Colonic mucosa (tissue), 4 donors: ENCODE measurements around the gene AP4M1. TPM values are rescaled to one million over a fixed set of nuclear protein-coding genes. Genes with fewer than 3 reads are reported as not detected.
A peak's percentile ranks its signal among the peaks of the same experiment; 100 is the strongest.
"Not testable (repeated sequence)": the region's sequence is repeated elsewhere in the genome, so short reads cannot be mapped to it uniquely, and the experiment has no call there.

Source experiments
- DNase-seq: peaks from one replicate; pipeline ENCODE4 v3.0.0-alpha.2; 2020
- H3K27ac ChIP-seq: fragments of 200-600 bp; one replicate; pipeline ENCODE4 v1.8.0; 2021
- H3K27me3 ChIP-seq: fragments of 200-600 bp; one replicate; pipeline ENCODE4 v1.8.0; 2021
- H3K36me3 ChIP-seq: fragments of 200-600 bp; one replicate; pipeline ENCODE4 v1.8.0; 2021
- H3K4me1 ChIP-seq: fragments of 200-600 bp; one replicate; pipeline ENCODE4 v1.8.0; 2021; ENCODE audit warnings: mild to moderate bottlenecking
- H3K4me3 ChIP-seq: fragments of 200-600 bp; one replicate; pipeline ENCODE4 v1.8.0; 2021
- H3K9ac ChIP-seq, 2 donors: one replicate each; pipeline ENCODE4 v1.7.0; 2013; ENCODE audit warnings: control low read depth in 2 of 2, low read depth in 2 of 2, low read length in 2 of 2
- H3K9me3 ChIP-seq: fragments of 200-600 bp; one replicate; pipeline ENCODE4 v1.8.0; 2021
- CTCF ChIP-seq: fragments of 200-600 bp; IDR thresholded peaks from one replicate; pipeline ENCODE4 v1.8.0; 2022; ENCODE audit warnings: antibody characterized with exemption, mild to moderate bottlenecking
- intact Hi-C: fragments of 100-400 bp; cut with DNase I; formaldehyde crosslinking; loops from one replicate; pipeline ENCODE4 v1.14.1; 2022
- total RNA-seq, 2 donors: library from RNA; stranded (reverse); fragmentation: NEBNext Ultra II Directional in 1 of 2; extraction: Animal tissue kit (Norgen Biotek cat#: 25700) in 1 of 2; gene quantifications; one replicate each; pipeline ENCODE4 v1.2.1, GENCODE V29; 2021
- donor health status: healthy.
- donor health status: DM: no; HTN: no; CAD: no.
- donor health status: DM: no; HTN: no; CAD: no.

The AP4M1 gene
- total RNA-seq, 2 donors from 2014 or later = 17.8 to 23.6 TPM

- Histone ChIP-seq H3K27me3 (no peaks in the 10 kb centered on the region), H3K4me3 (no peak overlapping the region), H3K4me1 (peaks cover 17% of the 10 kb centered on the region), H3K9ac (peak overlapping the region in 1 of 2 donors; percentile 81), H3K36me3 (no peaks in the 10 kb centered on the region), H3K9me3 (no peaks in the 10 kb centered on the region), H3K27ac (no peak overlapping the region)
- no peak for TF ChIP-seq CTCF
- DNase-seq = no peak
- intact Hi-C loops = no loop called here
Measured at GRCh38 chr7:100128637-100128963, 27.2 kb downstream of the AP4M1 start.

- not testable (repeated sequence) for DNase-seq, H3K27ac ChIP-seq
Measured at GRCh38 chr7:100130220-100130607, 28.8 kb downstream of the AP4M1 start.

GRCh38 chr7:100130608-100131453 is 29.4 kb downstream of the AP4M1 start:
- Histone ChIP-seq H3K9ac (peak overlapping the region in 1 of 2 donors; percentile 73), H3K27me3 (no peaks in the 10 kb centered on the region), H3K4me3 (peak overlapping the region; percentile 20), H3K36me3 (no peaks in the 10 kb centered on the region), H3K27ac (no peak overlapping the region), H3K9me3 (no peaks in the 10 kb centered on the region), H3K4me1 (peaks cover 8% of the 10 kb centered on the region)
- DNase-seq = peak; percentile 91
- TF ChIP-seq CTCF = peak; percentile 88
- intact Hi-C loops = loop anchor here (5.0 to 10.0 kb wide), 2 partner anchors 139 to 214 kb away; no protein-coding TSS in a partner anchor

More at GRCh38 chr7:100130220-100130607, 28.8 kb downstream of the AP4M1 start:
- H3K9ac ChIP-seq, H3K36me3 ChIP-seq, H3K9me3 ChIP-seq, H3K4me3 ChIP-seq, H3K27me3 ChIP-seq: not testable (repeated sequence)
- peaks cover 12% of the 10 kb centered on the region for H3K4me1 ChIP-seq
- intact Hi-C loops = loop anchor here (5.0 to 10.0 kb wide), 2 partner anchors 138 to 215 kb away; no protein-coding TSS in a partner anchor

- Histone ChIP-seq H3K9ac (no peak overlapping the region), H3K27me3 (no peaks in the 10 kb centered on the region), H3K4me3 (no peak overlapping the region), H3K9me3 (no peaks in the 10 kb centered on the region), H3K4me1 (peaks cover 8% of the 10 kb centered on the region), H3K27ac (no peak overlapping the region), H3K36me3 (no peaks in the 10 kb centered on the region)
- no peak for DNase-seq
- no peak for TF ChIP-seq CTCF
- intact Hi-C loops = loop anchor here (2.0 to 10.0 kb wide), 3 partner anchors 87 to 213 kb away; partner anchors contain the start of gene PVRIG
Measured at GRCh38 chr7:100132126-100132525, 30.7 kb downstream of the AP4M1 start.

- peaks cover 8% of the 10 kb centered on the region for H3K4me1 ChIP-seq
- intact Hi-C loops = loop anchor here (2.0 to 10.0 kb wide), 3 partner anchors 86 to 212 kb away; partner anchors contain the start of gene PVRIG
- H3K36me3 ChIP-seq = no peaks in the 10 kb centered on the region
- H3K9ac ChIP-seq = no peak overlapping the region
- DNase-seq = peak; percentile 79
- H3K9me3 ChIP-seq = no peaks in the 10 kb centered on the region
- no peaks in the 10 kb centered on the region for H3K27me3 ChIP-seq
- H3K4me3 ChIP-seq = no peak overlapping the region
- H3K27ac ChIP-seq = no peak overlapping the region
- peak; percentile 91 for TF ChIP-seq CTCF
Measured at GRCh38 chr7:100132697-100133151, 31.3 kb downstream of the AP4M1 start.
